NOMO-1 (cell line): Measurements from ENCODE around the gene RNF40.
A peak's percentile ranks its signal among the peaks of the same experiment; 100 is the strongest.
"Not testable (repeated sequence)": the region's sequence is repeated elsewhere in the genome, so short reads cannot be mapped to it uniquely, and the experiment has no call there.

Experiments
- DNase-seq, 2 experiments: peaks; one replicate each; lab custom pipeline; 2025; ENCODE audit not compliant: unreplicated experiment in 2 of 2; lab: John Stamatoyannopoulos, UW

The RNF40 gene

DNA sequence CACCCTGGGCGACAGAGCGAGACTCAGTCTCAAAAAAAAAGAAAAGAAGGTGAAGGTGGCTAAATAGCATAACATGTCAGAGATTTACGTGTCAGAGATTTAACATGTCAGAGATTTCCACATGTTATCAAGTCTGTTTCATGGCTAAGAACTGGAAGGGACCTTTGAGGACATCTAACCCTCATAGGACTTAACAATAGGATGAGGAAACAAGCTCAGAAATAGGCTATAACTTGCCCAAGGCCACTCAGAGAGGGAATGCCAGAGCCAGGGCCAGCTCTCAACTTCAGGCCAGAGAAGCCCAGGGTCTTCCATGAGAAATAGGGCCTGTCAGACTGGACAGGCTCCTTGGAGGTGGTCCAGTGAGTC, 51.7 kb downstream of the RNF40 start:
- peak in 1 of 2 experiments; percentile 56 for DNase-seq

DNA sequence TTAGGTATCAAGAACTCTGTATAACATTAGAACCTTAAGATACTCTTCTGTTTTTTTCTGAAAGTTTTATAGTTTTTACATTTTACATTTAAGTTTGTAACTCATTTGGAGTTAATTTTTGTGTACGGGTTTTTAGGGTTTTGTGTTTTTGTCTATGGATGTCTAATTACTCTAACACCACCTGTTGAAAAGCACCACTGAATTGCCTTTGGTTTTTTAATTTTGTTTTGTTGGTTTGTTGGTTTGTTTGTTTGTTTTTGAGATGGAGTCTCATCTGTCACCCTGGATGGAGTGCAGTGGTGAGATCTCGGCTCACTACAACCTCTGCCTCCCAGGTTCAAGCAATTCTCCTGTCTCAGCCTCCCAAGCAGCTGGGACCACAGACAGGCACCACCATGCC, 54.6 kb downstream of the RNF40 start:
- no peak for DNase-seq

DNA sequence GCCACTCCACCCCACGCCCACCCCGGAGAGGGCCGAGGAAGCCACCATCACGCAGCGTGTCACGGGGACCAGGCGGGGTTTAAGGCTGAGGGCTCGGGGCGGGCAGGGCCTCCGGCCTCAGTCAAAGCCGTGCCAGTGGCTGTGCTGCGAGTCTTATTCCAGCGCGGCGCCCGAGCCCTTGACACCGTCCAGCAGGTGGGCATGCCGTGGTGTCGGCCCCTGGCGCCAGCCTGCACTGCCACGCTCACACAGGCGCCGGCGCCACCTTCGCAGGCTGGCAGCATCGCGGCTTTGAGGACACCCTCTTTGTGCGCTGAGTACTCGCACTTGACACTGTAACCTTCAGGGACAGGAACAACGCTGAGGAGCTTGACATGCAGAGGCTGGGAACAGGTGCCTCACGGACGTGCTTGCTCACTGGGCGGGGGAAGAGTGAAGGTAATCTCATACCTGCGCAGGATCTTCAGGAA, 58.9 kb downstream of the RNF40 start:
- no peak for DNase-seq

DNA sequence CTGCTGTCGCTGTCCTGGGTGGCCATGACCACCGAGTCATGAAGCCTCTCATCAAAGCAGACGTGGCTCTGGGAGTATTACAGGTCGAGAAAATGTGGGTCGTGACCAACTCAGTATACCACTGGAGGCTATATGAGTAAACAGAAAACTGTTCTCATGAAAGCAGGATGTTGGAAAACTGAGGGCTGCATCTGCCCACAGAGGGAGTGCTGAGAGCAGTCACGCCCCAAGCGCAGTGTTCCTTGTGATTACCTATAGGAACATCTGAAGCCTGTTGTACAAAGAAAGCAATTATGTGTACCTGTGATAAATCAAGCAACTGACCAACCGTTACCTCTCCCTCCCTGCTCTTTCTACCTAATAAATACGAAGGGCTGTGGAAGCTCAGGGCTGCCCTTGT, 59.3 kb downstream of the RNF40 start:
- DNase-seq: not testable (repeated sequence)

DNA sequence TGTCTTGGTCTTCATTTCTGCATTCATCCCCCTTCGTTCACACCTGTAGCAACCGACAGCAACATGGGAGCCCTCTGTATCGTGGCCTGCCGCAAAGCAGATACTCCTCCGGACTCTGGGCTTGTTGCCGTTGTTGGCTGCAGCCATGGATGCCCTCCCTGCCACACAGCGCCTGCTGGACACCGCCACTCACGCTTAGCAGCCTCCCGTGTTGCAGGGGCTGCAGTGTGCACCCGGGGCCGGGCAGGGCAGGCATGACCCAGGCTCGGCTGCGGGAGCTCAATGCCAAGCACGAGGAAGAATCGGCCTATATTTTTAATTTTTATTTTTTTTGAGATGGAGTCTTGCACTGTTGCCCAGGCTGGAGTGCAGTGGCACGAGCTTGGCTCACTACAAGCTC, 59.8 kb downstream of the RNF40 start:
- DNase-seq: no peak
